Caco-2 (cell line): ENCODE results near the gene PLCB2. TPM values are rescaled to one million over a fixed set of nuclear protein-coding genes. Genes with fewer than 3 reads are reported as not detected.

Experiments
- BruUV-seq: library from RNA; stranded (reverse); fragments of 400-500 nt; replicated peaks from 2 replicates; lab custom pipeline; 2021; lab: Mats Ljungman, UMichigan
- CTCF ChIA-PET: fragments of 300-600 bp; sonication (Branson Sonifier 250); formaldehyde crosslinking; loops from one replicate; lab custom pipeline; 2022; ENCODE audit warnings: antibody characterized with exemption; lab: Charles Lee
- POLR2A ChIA-PET: fragments of 300-600 bp; sonication (Branson Sonifier 250); formaldehyde crosslinking; loops from one replicate; lab custom pipeline; 2022; ENCODE audit warnings: antibody characterized with exemption; lab: Charles Lee
- DNase-seq, 2 experiments: peaks; one replicate each; pipeline versions ENCODE4 v3.0.0 to v3.0.0-alpha.2; 2020 to 2022
- H3K27me3 ChIP-seq: replicated peaks from 2 replicates; pipeline ENCODE4 v1.6.0; 2011; ENCODE audit warnings: low read length; ENCODE audit not compliant: control insufficient read depth, insufficient read depth
- H3K36me3 ChIP-seq: 2 replicates; pipeline ENCODE4 v1.5.1; 2011; ENCODE audit warnings: low read length; ENCODE audit not compliant: control insufficient read depth, insufficient read depth
- H3K4me1 ChIP-seq: fragments of 250-450 bp; sonication (Bioruptor Pico); 2 replicates; pipeline ENCODE4 v1.5.1; 2020; ENCODE audit warnings: mild to moderate bottlenecking
- H3K4me3 ChIP-seq: 2 replicates; pipeline ENCODE4 v1.5.1; 2011; ENCODE audit warnings: low read depth, mild to moderate bottlenecking, control low read depth, low read length
- H3K9me3 ChIP-seq: fragments of 250-450 bp; sonication (Bioruptor Pico); 2 replicates; pipeline ENCODE4 v1.5.1; 2020; ENCODE audit warnings: mild to moderate bottlenecking, moderate library complexity
- H3K27ac Mint-ChIP-seq: one replicate; pipeline ENCODE4 v1.8.0; 2022; ENCODE audit warnings: mixed read lengths; ENCODE audit not compliant: unreplicated experiment
- H3K27me3 Mint-ChIP-seq: one replicate; pipeline ENCODE4 v1.8.0; 2022; ENCODE audit warnings: mixed read lengths; ENCODE audit not compliant: insufficient read depth, unreplicated experiment
- H3K36me3 Mint-ChIP-seq: one replicate; pipeline ENCODE4 v1.8.0; 2022; ENCODE audit warnings: mild to moderate bottlenecking, mixed read lengths; ENCODE audit not compliant: insufficient read depth, unreplicated experiment
- H3K4me1 Mint-ChIP-seq: one replicate; pipeline ENCODE4 v1.8.0; 2022; ENCODE audit warnings: low read depth, mixed read lengths; ENCODE audit not compliant: unreplicated experiment
- H3K4me3 Mint-ChIP-seq: one replicate; pipeline ENCODE4 v1.8.0; 2022; ENCODE audit warnings: mild to moderate bottlenecking, moderate library complexity, mixed read lengths; ENCODE audit not compliant: unreplicated experiment
- H3K9me3 Mint-ChIP-seq: one replicate; pipeline ENCODE4 v1.8.0; 2022; ENCODE audit warnings: mixed read lengths; ENCODE audit not compliant: unreplicated experiment
- intact Hi-C: fragments of 100-400 bp; cut with micrococcal nuclease; formaldehyde crosslinking; loops from one replicate; pipeline ENCODE4 v1.10.0; 2022; ENCODE audit not compliant: unreplicated experiment
- total RNA-seq: library from RNA; stranded (reverse); gene quantifications from 2 replicates; pipeline ENCODE4 v1.2.3, GENCODE V29; 2022
- TF ChIP-seq, protein P1 (sequence below), 2 experiments: fragments of 200-600 bp in 1 of 2; IDR thresholded peaks; 1 replicate in 1 of 2; 2 replicates in 1 of 2; pipeline versions ENCODE4 v1.5.1 to v1.8.0; 2011 to 2022; ENCODE audit warnings: antibody characterized with exemption in 1 of 2, control low read depth in 1 of 2, inconsistent platforms in 1 of 2, low read depth in 1 of 2, low read length in 1 of 2, mild to moderate bottlenecking in 1 of 2, moderate library complexity in 1 of 2; ENCODE audit not compliant: insufficient read depth in 1 of 2, severe bottlenecking in 1 of 2, unreplicated experiment in 1 of 2

The PLCB2 gene
- total RNA-seq, 1 experiment from 2014 or later, result 4.7 TPM

GRCh38 chr15:40329804-40330203 lies 22.1 kb upstream of the PLCB2 start:
- no peaks in the 10 kb centered on the region for H3K9me3 Mint-ChIP-seq
- no peaks in the 10 kb centered on the region for H3K27me3 Mint-ChIP-seq
- Histone ChIP-seq H3K9me3 (no peaks in the 10 kb centered on the region), H3K27me3 (no peaks in the 10 kb centered on the region), H3K4me1 (peaks cover 14% of the 10 kb centered on the region), H3K4me3 (no peak overlapping the region), H3K36me3 (peaks cover 1% of the 10 kb centered on the region; the same call in 1 of the 2 replicates)
- BruUV-seq, result no TSS peak
- CTCF ChIA-PET, result no interaction called here
- intact Hi-C loops, result no loop called here
- TF ChIP-seq, protein P1, sequence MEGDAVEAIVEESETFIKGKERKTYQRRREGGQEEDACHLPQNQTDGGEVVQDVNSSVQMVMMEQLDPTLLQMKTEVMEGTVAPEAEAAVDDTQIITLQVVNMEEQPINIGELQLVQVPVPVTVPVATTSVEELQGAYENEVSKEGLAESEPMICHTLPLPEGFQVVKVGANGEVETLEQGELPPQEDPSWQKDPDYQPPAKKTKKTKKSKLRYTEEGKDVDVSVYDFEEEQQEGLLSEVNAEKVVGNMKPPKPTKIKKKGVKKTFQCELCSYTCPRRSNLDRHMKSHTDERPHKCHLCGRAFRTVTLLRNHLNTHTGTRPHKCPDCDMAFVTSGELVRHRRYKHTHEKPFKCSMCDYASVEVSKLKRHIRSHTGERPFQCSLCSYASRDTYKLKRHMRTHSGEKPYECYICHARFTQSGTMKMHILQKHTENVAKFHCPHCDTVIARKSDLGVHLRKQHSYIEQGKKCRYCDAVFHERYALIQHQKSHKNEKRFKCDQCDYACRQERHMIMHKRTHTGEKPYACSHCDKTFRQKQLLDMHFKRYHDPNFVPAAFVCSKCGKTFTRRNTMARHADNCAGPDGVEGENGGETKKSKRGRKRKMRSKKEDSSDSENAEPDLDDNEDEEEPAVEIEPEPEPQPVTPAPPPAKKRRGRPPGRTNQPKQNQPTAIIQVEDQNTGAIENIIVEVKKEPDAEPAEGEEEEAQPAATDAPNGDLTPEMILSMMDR (IDR thresholded peaks at IDR 0.05; ENCODE audit: insufficient read depth in 1 of 2, low read depth in 1 of 2, low read length in 1 of 2, severe bottlenecking in 1 of 2, unreplicated experiment in 1 of 2), result no peak
- peaks cover 17% of the 10 kb centered on the region for H3K4me1 Mint-ChIP-seq
- POLR2A ChIA-PET, result no interaction called here
- peaks cover 6% of the 10 kb centered on the region for H3K36me3 Mint-ChIP-seq
- H3K4me3 Mint-ChIP-seq, result no peak overlapping the region
- no peak for DNase-seq
- no peak overlapping the region for H3K27ac Mint-ChIP-seq

DNA sequence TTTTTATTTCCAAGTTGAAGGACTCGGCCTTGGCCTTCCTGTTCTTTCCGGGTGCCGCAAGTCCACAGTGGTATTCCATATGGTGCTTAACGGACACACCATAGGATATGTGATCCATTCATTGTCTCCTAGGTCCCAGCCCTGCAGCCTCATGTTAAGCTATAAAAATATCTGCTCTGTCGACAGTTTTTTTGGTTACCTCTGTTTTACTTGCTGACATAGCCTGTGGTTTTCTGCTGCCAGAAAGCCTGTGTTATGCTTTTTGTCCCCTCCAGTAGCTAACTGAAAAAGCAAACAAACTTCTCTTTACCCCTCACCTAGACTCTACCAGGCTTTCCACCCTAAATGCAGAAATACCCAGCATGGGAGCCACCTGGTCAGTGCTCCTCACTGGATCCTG lies 21.0 kb upstream of the PLCB2 start:
- H3K9me3 ChIP-seq, result no peaks in the 10 kb centered on the region
- DNase-seq, result no peak
- peaks cover 9% of the 10 kb centered on the region for H3K4me1 Mint-ChIP-seq
- no peaks in the 10 kb centered on the region for H3K9me3 Mint-ChIP-seq
- H3K27me3 ChIP-seq, result no peaks in the 10 kb centered on the region
- peaks cover 10% of the 10 kb centered on the region for H3K4me1 ChIP-seq
- H3K36me3 ChIP-seq, result peaks cover 1% of the 10 kb centered on the region; the same call in 1 of the 2 replicates
- ChIA-PET POLR2A (no interaction called here), CTCF (interaction anchor here (0.6 to 3.2 kb wide), 7 partner anchors 9 to 54 kb away, joined by 3 to 16 read pairs (median 4); no protein-coding TSS in a partner anchor)
- BruUV-seq, result no TSS peak
- TF ChIP-seq, protein P1 (IDR thresholded peaks at IDR 0.05; ENCODE audit: insufficient read depth in 1 of 2, low read depth in 1 of 2, low read length in 1 of 2, severe bottlenecking in 1 of 2, unreplicated experiment in 1 of 2), result no peak
- no peaks in the 10 kb centered on the region for H3K27me3 Mint-ChIP-seq
- no peak overlapping the region for H3K27ac Mint-ChIP-seq
- intact Hi-C loops, result no loop called here
- no peak overlapping the region for H3K4me3 Mint-ChIP-seq
- peaks cover 6% of the 10 kb centered on the region for H3K36me3 Mint-ChIP-seq
- H3K4me3 ChIP-seq, result no peak overlapping the region

GRCh38 chr15:40328176-40328575 lies 20.4 kb upstream of the PLCB2 start:
- DNase-seq, result no peak
- Mint-ChIP-seq H3K4me3 (no peak overlapping the region), H3K4me1 (peaks cover 9% of the 10 kb centered on the region), H3K36me3 (peaks cover 6% of the 10 kb centered on the region), H3K9me3 (no peaks in the 10 kb centered on the region), H3K27ac (no peak overlapping the region), H3K27me3 (no peaks in the 10 kb centered on the region)
- Histone ChIP-seq H3K4me1 (peaks cover 10% of the 10 kb centered on the region), H3K4me3 (no peak overlapping the region), H3K27me3 (no peaks in the 10 kb centered on the region), H3K9me3 (no peaks in the 10 kb centered on the region), H3K36me3 (peaks cover 1% of the 10 kb centered on the region; the same call in 1 of the 2 replicates)
- no TSS peak for BruUV-seq
- intact Hi-C loops, result no loop called here
- ChIA-PET POLR2A (interaction anchor here (0.8 kb wide), 1 partner anchor 10 kb away, joined by 3 read pairs; no protein-coding TSS in a partner anchor), CTCF (interaction anchor here (0.6 to 3.2 kb wide), 6 partner anchors 8 to 53 kb away, joined by 3 to 16 read pairs (median 4); no protein-coding TSS in a partner anchor)
- TF ChIP-seq, protein P1 (IDR thresholded peaks at IDR 0.05; ENCODE audit: insufficient read depth in 1 of 2, low read depth in 1 of 2, low read length in 1 of 2, severe bottlenecking in 1 of 2, unreplicated experiment in 1 of 2), result no peak
